OCI-LY3 (cell line): ENCODE measurements around the gene PXDC1.

ENCODE experiments used
- CTCF ChIP-seq: fragments of 200-600, 300-600 bp; sonication (generic); IDR thresholded peaks from 2 replicates; pipeline ENCODE4 v1.5.1; 2014; ENCODE audit warnings: antibody characterized with exemption, low read length, low read depth
- EZH2phosphoT487 ChIP-seq: fragments of 200-600 bp; shearing (Covaris generic); IDR thresholded peaks from 2 replicates; pipeline ENCODE4 v1.6.1; 2018; ENCODE audit warnings: antibody characterized with exemption, mixed run types, low read depth

- TF ChIP-seq CTCF: no peak
- TF ChIP-seq EZH2phosphoT487: no peak
Measured at GRCh38 chr6:3745566-3746118, 5.9 kb downstream of the PXDC1 start.
